DMS 273 treated with DMSO at 0.1 percent for 48 hours (cell line): ENCODE data around the gene RAB1A.
"Not testable (repeated sequence)": the region's sequence is repeated elsewhere in the genome, so short reads cannot be mapped to it uniquely, and the experiment has no call there.

Experiments
- DNase-seq: peaks from one replicate; lab custom pipeline; 2025; lab: John Stamatoyannopoulos, UW

RAB1A gene

DNA sequence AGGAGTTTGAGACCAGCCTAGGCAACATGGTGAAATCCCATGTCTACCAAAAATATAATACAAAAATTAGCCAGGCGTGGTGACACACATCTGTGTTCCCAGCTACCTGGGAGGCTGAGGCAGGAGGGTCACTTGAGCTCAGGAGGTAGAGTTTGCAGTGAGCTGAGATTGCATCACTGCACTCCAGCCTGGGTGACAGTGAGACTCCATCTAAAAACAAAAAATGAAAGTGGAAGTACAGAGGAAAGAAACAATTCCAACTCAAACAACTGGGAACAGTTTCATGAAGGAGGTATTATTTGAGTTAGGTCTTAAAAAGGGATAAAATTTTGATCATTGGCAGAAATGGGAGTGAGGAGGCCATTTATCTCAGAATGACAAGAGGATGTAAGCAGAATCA lies 6.3 kb upstream of the RAB1A start:
- DNase-seq: no peak

DNA sequence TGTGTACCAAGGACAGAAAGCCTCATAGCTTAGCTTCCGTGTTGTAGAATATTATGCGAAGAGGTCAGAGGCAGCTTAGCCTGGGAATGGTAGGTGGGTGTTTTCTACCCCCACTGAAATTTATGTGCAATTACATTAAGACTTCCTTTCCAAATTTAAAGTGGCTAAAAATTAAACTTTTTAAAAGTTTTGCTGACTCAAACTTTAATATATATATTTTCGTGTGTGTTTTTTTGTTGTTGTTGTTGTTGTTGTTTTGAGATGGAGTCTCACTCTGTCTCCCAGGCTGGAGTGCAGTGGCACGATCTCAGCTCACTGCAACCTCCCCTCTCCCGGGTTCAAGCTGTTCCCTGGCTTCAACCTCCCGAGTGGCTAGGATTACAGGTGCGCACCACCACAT lies 4.3 kb upstream of the RAB1A start:
- DNase-seq: no peak

DNA sequence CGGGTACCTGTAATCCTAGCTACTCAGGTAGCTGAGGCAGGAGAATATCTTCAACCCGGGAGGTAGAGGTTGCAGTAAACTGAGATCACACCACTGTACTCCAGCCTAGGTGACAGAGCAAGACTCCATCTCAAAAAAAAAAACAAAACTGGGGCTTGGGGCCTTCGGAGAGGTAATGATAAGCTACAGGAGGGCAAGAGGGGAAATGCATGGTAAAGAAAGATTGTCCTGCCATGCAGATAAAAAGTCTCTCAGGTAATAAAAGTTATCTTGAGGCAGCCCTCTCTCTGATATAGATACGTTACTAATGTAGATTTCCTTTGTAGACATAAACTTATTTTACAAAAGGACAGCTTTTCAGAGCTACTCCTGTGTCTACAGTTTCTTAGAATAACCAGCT lies 3.7 kb upstream of the RAB1A start:
- no peak for DNase-seq

DNA sequence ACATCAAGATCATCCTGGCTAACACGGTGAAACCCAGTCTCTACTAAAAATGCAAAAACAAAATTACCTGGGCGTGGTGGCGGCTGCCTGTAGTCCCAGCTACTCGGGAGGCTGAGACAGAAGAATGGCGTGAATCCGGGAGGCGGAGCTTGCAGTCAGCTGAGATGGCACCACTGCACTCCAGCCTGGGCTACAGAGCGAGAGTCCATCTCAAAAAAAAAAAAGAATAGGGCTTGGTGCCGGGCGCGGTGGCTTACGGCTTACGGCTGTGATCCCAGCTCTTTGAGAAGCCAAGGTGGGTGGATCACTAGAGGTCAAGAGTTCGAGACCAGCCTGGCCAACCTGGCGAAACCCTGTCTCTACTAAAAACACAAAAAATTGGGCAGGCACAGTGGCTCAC lies 3.0 kb upstream of the RAB1A start:
- not testable (repeated sequence) for DNase-seq

DNA sequence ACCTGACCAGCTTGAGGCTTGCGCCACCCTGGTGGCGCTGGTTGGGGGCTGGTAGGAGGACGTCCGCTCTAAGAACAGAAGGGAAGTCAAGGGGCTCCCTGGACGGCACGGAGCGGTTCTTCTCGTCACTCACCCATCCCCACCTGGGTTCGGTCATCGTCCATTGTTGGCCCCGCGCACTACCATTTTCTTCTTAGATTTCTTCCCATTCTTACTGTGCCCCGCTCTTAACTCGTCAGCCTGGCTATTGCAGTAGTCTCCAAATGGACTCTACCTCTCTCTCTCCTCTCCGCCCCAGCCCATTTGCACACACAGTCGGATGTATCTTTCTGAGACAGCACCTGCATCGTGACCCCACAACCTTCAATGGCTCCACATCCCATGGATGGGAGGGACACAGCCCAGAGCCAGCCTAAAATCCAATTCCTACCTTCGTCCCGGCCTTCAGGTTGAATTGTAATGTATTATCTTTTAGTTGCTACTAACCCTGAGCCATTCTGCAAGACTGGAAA lies 814 bp upstream of the RAB1A start:
- no peak for DNase-seq

- no peak for DNase-seq
Measured at GRCh38 chr2:65129286-65129825, 550 bp downstream of the RAB1A start.

DNA sequence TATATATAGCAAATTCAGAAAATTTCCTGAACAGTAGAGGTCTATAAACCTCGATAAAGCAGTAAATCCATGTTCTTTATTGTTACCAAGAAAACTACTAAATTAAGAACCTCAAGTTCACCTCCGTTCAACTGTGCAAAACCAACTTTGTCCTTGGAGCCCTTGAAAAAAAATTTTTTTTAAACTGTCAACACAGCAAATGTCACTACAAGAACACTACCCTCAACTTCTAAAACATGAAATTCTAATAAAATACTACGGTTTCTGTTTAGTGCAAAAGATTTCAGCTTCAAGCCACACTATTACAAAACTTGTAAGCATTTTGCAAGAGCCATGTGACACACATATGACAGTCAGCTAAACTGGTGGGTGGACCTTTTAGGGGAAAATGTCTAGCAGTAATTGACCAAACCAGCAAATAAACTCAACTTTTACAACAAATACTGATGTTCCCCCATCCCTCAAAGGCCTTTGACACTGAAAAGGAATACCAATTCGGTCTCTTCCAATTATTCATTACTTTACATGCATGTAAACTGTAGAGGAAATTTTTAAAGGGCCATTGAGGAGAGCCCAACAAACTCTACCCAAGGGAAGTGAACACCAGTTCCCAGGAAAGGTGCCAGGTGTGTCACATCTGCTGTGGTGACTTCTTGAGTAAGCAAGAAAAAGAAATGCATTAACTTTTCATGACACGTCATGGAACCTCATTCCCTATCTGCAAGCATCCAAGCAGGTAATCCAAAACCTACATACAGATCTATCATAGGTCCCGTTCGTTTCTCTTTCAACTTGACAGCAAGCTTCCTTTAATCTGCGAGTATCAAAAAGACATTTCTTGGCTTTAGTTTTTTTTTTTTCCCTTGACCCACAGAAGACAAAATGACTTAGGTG lies 1.4 kb downstream of the RAB1A start:
- DNase-seq: no peak

DNA sequence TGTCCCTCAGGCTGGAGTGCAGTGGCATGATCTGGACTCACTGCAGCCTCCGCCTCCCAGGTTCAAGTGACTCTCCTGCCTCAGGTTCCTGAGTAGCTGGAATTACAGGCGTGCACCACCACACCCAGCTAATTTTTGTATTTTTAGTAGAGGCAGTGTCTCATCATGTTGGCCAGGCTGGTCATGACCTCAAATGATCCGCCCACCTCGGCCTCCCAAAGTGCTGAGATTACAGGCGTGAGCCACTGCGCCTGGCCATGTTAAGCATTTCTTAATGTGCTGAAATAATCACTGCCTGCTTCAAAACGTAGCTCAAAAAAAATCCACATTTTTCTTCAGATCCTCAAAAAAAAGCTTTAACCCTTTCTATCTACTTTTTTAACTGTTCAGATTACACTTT lies 4.4 kb downstream of the RAB1A start:
- DNase-seq: not testable (repeated sequence)

GRCh38 chr2:65122313-65122712 lies 7.6 kb downstream of the RAB1A start:
- no peak for DNase-seq

GRCh38 chr2:65120990-65121693 lies 8.8 kb downstream of the RAB1A start:
- DNase-seq: no peak

GRCh38 chr2:65116645-65117044 lies 13.3 kb downstream of the RAB1A start:
- DNase-seq: no peak

DNA sequence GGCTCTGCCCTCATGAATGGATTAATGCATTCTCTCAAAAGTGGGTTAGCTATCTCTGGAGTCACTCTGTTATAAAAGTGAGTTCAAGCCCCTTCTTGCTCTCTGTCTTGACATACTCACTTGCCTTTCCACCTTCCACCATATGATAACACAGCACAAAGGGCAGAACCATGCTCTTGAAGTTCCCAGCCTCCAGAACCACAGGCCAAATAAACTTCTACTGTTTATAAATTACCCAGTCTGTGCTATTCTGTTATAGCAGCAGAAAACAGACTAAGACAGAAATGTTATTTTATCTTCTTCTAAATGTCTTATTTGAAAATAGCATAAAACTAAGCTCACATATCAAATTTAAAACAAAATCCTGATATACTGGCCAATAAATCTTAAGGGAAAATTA lies 15.0 kb downstream of the RAB1A start:
- no peak for DNase-seq

DNA sequence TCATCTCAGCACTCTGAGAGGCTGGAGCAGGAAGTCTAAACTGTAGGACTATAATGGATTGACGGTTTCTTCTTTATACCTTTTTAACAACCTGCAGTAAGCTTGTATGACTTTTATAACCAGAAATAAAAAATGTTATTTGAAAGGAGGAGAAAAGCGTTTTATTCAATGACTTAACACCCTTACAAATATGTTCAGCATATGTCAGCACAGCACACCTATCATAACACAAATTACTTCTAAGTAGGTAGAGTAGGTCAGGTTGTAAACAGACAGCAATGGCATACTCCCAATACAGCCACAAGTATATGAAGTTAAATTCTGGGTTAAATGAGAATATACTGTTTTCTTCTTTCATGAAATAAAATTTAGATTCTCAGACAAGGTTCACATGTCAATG lies 16.1 kb downstream of the RAB1A start:
- DNase-seq: no peak

GRCh38 chr2:65113229-65113628 lies 16.7 kb downstream of the RAB1A start:
- DNase-seq: no peak

DNA sequence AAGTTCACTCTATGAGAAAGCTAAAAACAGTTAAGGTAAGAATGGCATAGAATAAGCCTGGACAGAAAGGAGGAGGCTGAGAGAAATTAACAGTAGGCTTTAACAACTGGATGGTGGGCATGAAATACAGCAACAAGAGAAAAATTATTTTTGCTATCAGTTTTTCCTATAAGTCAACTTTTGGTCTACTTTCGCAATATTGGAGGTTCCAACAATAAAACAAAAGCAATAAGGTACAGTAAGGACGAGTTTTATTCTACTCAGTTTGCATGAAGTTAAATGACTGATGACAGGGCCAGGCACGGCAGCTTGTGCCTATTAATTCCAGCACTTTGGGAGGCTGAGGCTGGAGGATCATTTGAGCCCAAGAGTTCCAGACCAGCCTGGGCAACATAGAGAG lies 17.3 kb downstream of the RAB1A start:
- no peak for DNase-seq

- no peak for DNase-seq
Measured at GRCh38 chr2:65108780-65109179, 21.1 kb downstream of the RAB1A start.

DNA sequence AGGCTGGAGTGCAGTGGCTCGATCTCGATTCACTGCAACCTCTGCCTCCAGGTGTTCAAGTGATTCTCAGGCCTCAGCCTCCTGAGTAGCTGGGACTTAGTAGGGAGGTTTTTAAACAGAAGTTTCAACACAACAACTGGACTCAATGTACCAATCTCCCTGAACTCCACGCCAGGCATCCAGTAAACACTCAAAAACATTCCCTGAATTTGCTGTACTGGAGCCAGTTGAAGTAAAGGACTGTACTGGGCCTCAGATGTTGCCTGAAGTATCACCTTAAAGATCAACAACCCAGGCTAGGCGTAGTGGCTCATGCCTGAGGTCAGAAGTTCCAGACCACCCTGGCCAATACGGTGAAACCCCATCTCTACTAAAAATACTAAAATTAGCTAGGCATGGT lies 22.4 kb downstream of the RAB1A start:
- no peak for DNase-seq

DNA sequence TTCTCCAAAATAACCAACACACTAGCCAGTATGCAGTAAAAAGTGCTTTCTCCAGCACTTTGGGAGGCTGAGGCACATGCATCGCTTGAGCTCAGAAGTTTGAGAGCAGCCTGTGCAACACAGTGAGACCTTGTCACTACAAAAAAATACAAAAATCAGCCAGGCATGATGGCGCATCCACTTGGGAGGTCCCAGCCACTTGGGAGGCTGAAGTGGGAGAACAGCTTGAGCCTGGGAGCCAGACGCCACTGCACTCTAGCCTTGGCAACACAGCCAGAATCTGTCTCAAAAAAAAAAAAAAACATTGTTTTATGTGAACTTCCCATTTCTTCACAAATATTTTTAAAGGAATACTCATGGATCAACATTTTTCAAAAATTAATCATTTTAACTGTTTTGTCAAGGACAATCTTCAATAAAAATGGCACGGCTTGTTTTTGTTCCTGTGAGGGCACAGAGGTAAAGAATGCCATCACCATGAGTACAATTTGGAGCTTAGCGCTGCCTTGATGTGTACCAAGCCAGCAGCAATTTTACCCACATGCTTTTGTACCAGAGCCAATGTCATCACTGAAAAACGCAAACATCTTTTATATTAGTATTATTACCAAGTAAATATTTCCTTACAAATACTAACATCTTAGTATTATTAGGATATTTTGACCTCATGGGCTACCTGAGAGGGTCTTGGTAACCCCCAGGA lies 26.7 kb downstream of the RAB1A start:
- DNase-seq: no peak

GRCh38 chr2:65101071-65101470 lies 28.8 kb downstream of the RAB1A start:
- no peak for DNase-seq

- no peak for DNase-seq
Measured at GRCh38 chr2:65098741-65099140, 31.2 kb downstream of the RAB1A start.

- DNase-seq: no peak
Measured at GRCh38 chr2:65097844-65098243, 32.1 kb downstream of the RAB1A start.

- DNase-seq: no peak
Measured at GRCh38 chr2:65096948-65097347, 33.0 kb downstream of the RAB1A start.
